Activated naive CD8-positive, alpha-beta T cell treated with anti-CD3 and anti-CD28 coated beads, Interleukin-2, amount 50 U/mL, for 16 hours (primary cell): ENCODE results near the gene MPI.

Experiments
- DNase-seq: peaks from one replicate; pipeline ENCODE4 v3.0.0-alpha.2; 2020; ENCODE audit warnings: low read depth, low spot score

The MPI gene

GRCh38 chr15:74889883-74890664 is at the start of gene MPI:
Gene MPI, plus strand, starts transcription at chr15:74890042. Its CDS starts 32 bp downstream, at chr15:74890074.
- peak; percentile 75 for DNase-seq

- DNase-seq = no peak
Measured at GRCh38 chr15:74840851-74841775, 48.7 kb upstream of the MPI start.

GRCh38 chr15:74841891-74842373 is 47.9 kb upstream of the MPI start:
- DNase-seq = no peak

- DNase-seq = peak; percentile 86
Measured at GRCh38 chr15:74842581-74843444, 47.0 kb upstream of the MPI start, which contains the start of gene ULK3. Gene ULK3, minus strand, starts transcription at chr15:74843156. Its CDS starts 51 bp downstream, at chr15:74843105.

- no peak for DNase-seq
Measured at GRCh38 chr15:74843445-74843828, 46.4 kb upstream of the MPI start.

- DNase-seq = no peak
Measured at GRCh38 chr15:74843891-74844299, 45.9 kb upstream of the MPI start.

GRCh38 chr15:74844319-74845207 is 45.3 kb upstream of the MPI start:
- no peak for DNase-seq

GRCh38 chr15:74845208-74845568 is 44.7 kb upstream of the MPI start:
- DNase-seq = no peak

- DNase-seq = no peak
Measured at GRCh38 chr15:74845581-74845980, 44.3 kb upstream of the MPI start.

GRCh38 chr15:74847432-74847831 is 42.4 kb upstream of the MPI start:
- DNase-seq = no peak

- no peak for DNase-seq
Measured at GRCh38 chr15:74850393-74850792, 39.4 kb upstream of the MPI start.

GRCh38 chr15:74851960-74852359 is 37.9 kb upstream of the MPI start:
- DNase-seq = no peak

GRCh38 chr15:74854453-74855022 is 35.3 kb upstream of the MPI start:
- no peak for DNase-seq

- DNase-seq = no peak
Measured at GRCh38 chr15:74855857-74856256, 34.0 kb upstream of the MPI start.

- DNase-seq = no peak
Measured at GRCh38 chr15:74856537-74856936, 33.3 kb upstream of the MPI start.

- no peak for DNase-seq
Measured at GRCh38 chr15:74857082-74857655, 32.7 kb upstream of the MPI start.

- DNase-seq = no peak
Measured at GRCh38 chr15:74857671-74858368, 32.0 kb upstream of the MPI start.

GRCh38 chr15:74858369-74858740 is 31.5 kb upstream of the MPI start:
- DNase-seq = no peak
